ENCODE data around the gene IGSF6. TPM values are rescaled to one million over a fixed set of nuclear protein-coding genes. Genes with fewer than 3 reads are reported as not detected.
"Not testable (repeated sequence)": the region's sequence is repeated elsewhere in the genome, so short reads cannot be mapped to it uniquely, and the experiment has no call there.

The IGSF6 gene
- polyA plus RNA-seq, 4 donors = 1.8 to 5.8 (median 2.7) TPM

GRCh38 chr16:21605848-21606247 is 46.6 kb downstream of the IGSF6 start:
- DNase-seq (ENCODE audit: low read depth in 4 of 4, low spot score in 3 of 4) = not testable (repeated sequence)

GRCh38 chr16:21603928-21604327 is 48.5 kb downstream of the IGSF6 start:
- peak in 1 of 4 donors; percentile 26 for DNase-seq (ENCODE audit: low read depth in 4 of 4, low spot score in 3 of 4)

- DNase-seq (ENCODE audit: low read depth in 4 of 4, low spot score in 3 of 4) = no peak
Observed at GRCh38 chr16:21602785-21603184, 49.6 kb downstream of the IGSF6 start.

- peak in 1 of 4 donors; percentile 29 for DNase-seq (ENCODE audit: low read depth in 4 of 4, low spot score in 3 of 4)
Observed at GRCh38 chr16:21600031-21600773, 52.2 kb downstream of the IGSF6 start.

GRCh38 chr16:21599122-21600030 is 53.0 kb downstream of the IGSF6 start, which contains the start of gene METTL9:
TSS of gene METTL9 (plus strand) at chr16:21599577. CDS start at chr16:21599734, 157 bp downstream.
- DNase-seq (ENCODE audit: low read depth in 4 of 4, low spot score in 3 of 4) = peak; percentile 90 to 93 (median 92)

GRCh38 chr16:21598701-21599121 is 53.7 kb downstream of the IGSF6 start:
- no peak for DNase-seq (ENCODE audit: low read depth in 4 of 4, low spot score in 3 of 4)

- DNase-seq (ENCODE audit: low read depth in 4 of 4, low spot score in 3 of 4) = no peak
Observed at GRCh38 chr16:21598206-21598605, 54.2 kb downstream of the IGSF6 start.

- no peak for DNase-seq (ENCODE audit: low read depth in 4 of 4, low spot score in 3 of 4)
Observed at GRCh38 chr16:21597561-21598030, 54.8 kb downstream of the IGSF6 start.

- DNase-seq (ENCODE audit: low read depth in 4 of 4, low spot score in 3 of 4) = no peak
Observed at GRCh38 chr16:21593530-21594289, 58.7 kb downstream of the IGSF6 start.

GRCh38 chr16:21592191-21592590 is 60.2 kb downstream of the IGSF6 start:
- no peak for DNase-seq (ENCODE audit: low read depth in 4 of 4, low spot score in 3 of 4)

GRCh38 chr16:21590796-21591195 is 61.6 kb downstream of the IGSF6 start:
- no peak for DNase-seq (ENCODE audit: low read depth in 4 of 4, low spot score in 3 of 4)

- DNase-seq (ENCODE audit: low read depth in 4 of 4, low spot score in 3 of 4) = no peak
Observed at GRCh38 chr16:21590287-21590686, 62.1 kb downstream of the IGSF6 start.

GRCh38 chr16:21589551-21589950 is 62.9 kb downstream of the IGSF6 start:
- no peak for DNase-seq (ENCODE audit: low read depth in 4 of 4, low spot score in 3 of 4)

Other genes starting within 250 kb of the IGSF6 start
- gene METTL9, start 53.0 kb downstream of the IGSF6 start, polyA plus RNA-seq (ENCODE audit: insufficient read length in 4 of 4) = 100 to 1,000 TPM; 253 to 296 (median 276) TPM
- under 1 TPM in 3 of 4 donors, not detected in 1; 0.07 to 0.17 (median 0.10) TPM for gene OTOA, start 11.4 kb upstream of the IGSF6 start, polyA plus RNA-seq (ENCODE audit: insufficient read length in 4 of 4)
- gene NPIPB4, start 205.1 kb upstream of the IGSF6 start, polyA plus RNA-seq (ENCODE audit: insufficient read length in 4 of 4) = 10 to 100 TPM; 47.7 to 73.1 (median 53.4) TPM

Data from right renal pelvis (tissue), 4 donors.